HepG2 (cell line): ENCODE data around the gene DDX39B. TPM values are rescaled to one million over a fixed set of nuclear protein-coding genes. Genes with fewer than 3 reads are reported as not detected.

Experiments
- FOXP4 ChIP-seq: sonication (generic); formaldehyde crosslinking; IDR thresholded peaks from 2 replicates; pipeline ENCODE4 v1.4.0; 2020; ENCODE audit warnings: missing genetic modification reagents
- GZF1 ChIP-seq: sonication (generic); formaldehyde crosslinking; IDR thresholded peaks from 2 replicates; pipeline ENCODE4 v1.5.1; 2020; ENCODE audit warnings: mild to moderate bottlenecking, missing genetic modification reagents
- NFE2 ChIP-seq: sonication (generic); formaldehyde crosslinking; IDR thresholded peaks from 2 replicates; pipeline ENCODE4 v1.4.0; 2020; ENCODE audit warnings: missing genetic modification reagents
- ZBTB46 ChIP-seq: sonication (generic); formaldehyde crosslinking; IDR thresholded peaks from 2 replicates; pipeline ENCODE4 v1.4.0; 2020; ENCODE audit warnings: mild to moderate bottlenecking, missing genetic modification reagents, borderline replicate concordance
- ZFY ChIP-seq: sonication (generic); formaldehyde crosslinking; IDR thresholded peaks from 2 replicates; pipeline ENCODE4 v1.4.0; 2020; ENCODE audit warnings: missing genetic modification reagents
- ZNF350 ChIP-seq: sonication (generic); formaldehyde crosslinking; IDR thresholded peaks from 2 replicates; pipeline ENCODE4 v1.4.0; 2020; ENCODE audit warnings: mild to moderate bottlenecking, low read depth, missing genetic modification reagents, borderline replicate concordance
- ZNF362 ChIP-seq: sonication (generic); formaldehyde crosslinking; IDR thresholded peaks from 2 replicates; pipeline ENCODE4 v1.4.0; 2020; ENCODE audit warnings: missing genetic modification reagents, mild to moderate bottlenecking, borderline replicate concordance
- ZNF432 ChIP-seq: sonication (generic); formaldehyde crosslinking; IDR thresholded peaks from 2 replicates; pipeline ENCODE4 v1.5.0; 2020; ENCODE audit warnings: missing genetic modification reagents, mild to moderate bottlenecking, borderline replicate concordance
- ZNF619 ChIP-seq: sonication (generic); formaldehyde crosslinking; IDR thresholded peaks from 2 replicates; pipeline ENCODE4 v1.4.0; 2020; ENCODE audit warnings: mild to moderate bottlenecking, missing genetic modification reagents
- ZUFSP ChIP-seq: sonication (generic); formaldehyde crosslinking; IDR thresholded peaks from 2 replicates; pipeline ENCODE4 v1.9.0; 2021; ENCODE audit warnings: missing genetic modification reagents, mild to moderate bottlenecking, borderline replicate concordance
- polyA plus RNA-seq, 8 experiments: library from polyadenylated mRNA; depleted of rRNA in 3 of 8; stranded (reverse) in 7 of 8; unstranded in 1 of 8; fragments of >200 nt; fragmentation: Illumina TruSeq in 4 of 8; extraction: Trizol in 4 of 8; gene quantifications; 2 replicates each; pipeline versions ENCODE4 v1.2.1 to v1.2.3, GENCODE V29; 2011 to 2016; ENCODE audit warnings: low read depth in 4 of 8, missing spikeins in 1 of 8, mixed read lengths in 1 of 8; ENCODE audit not compliant: insufficient read depth in 1 of 8
- total RNA-seq, 5 experiments: library from RNA; depleted of rRNA; stranded (reverse); fragments of >200 nt; fragmentation: Illumina TruSeq; extraction: Trizol; gene quantifications; 2 replicates each; pipeline ENCODE4 v1.2.3, GENCODE V29; 2016; ENCODE audit warnings: low read depth in 1 of 5

Gene DDX39B
- total and polyA plus RNA-seq, 2 of the 13 experiments (the other 11 are each of a cell fraction or from before 2014, with no cell fraction given) = 570 to 678 TPM

GRCh38 chr6:31529329-31530150, 12.3 kb downstream of the DDX39B start (continued):
- TF ChIP-seq ZUFSP (CRISPR knock-in tag) (no peak), ZBTB46 (no peak), NFE2 (CRISPR knock-in tag) (no peak), GZF1 (no peak), ZNF362 (CRISPR knock-in tag) (no peak), ZFY (CRISPR knock-in tag) (peak; percentile 43; the same call in 1 of the 2 replicates), ZNF350 (CRISPR knock-in tag) (no peak), ZNF619 (CRISPR knock-in tag) (no peak), ZNF432 (CRISPR knock-in tag) (no peak), FOXP4 (no peak)
